Neuronal stem cell (in vitro differentiated cells): Measurements from ENCODE around the gene HTRA3.

Source experiments
- DNase-seq: peaks from one replicate; pipeline ENCODE4 v3.0.0-alpha.2; 2013; ENCODE audit warnings: low spot score
- H2AFZ ChIP-seq: one replicate; pipeline ENCODE4 v1.6.1; 2013; ENCODE audit warnings: mild to moderate bottlenecking, low read length, inconsistent platforms
- H2AK5ac ChIP-seq: 2 replicates; pipeline ENCODE4 v1.6.1; 2013; ENCODE audit warnings: low read depth, mild to moderate bottlenecking, inconsistent platforms, low read length, moderate library complexity, mixed read lengths
- H2BK120ac ChIP-seq: 2 replicates; pipeline ENCODE4 v1.6.1; 2013; ENCODE audit warnings: low read depth, mild to moderate bottlenecking, inconsistent platforms, low read length, moderate library complexity, mixed read lengths
- H2BK12ac ChIP-seq: one replicate; pipeline ENCODE4 v1.6.1; 2013; ENCODE audit warnings: low read length, inconsistent platforms
- H2BK15ac ChIP-seq: 2 replicates; pipeline ENCODE4 v1.6.1; 2013; ENCODE audit warnings: mild to moderate bottlenecking, low read length, inconsistent platforms, mixed read lengths
- H2BK5ac ChIP-seq: one replicate; pipeline ENCODE4 v1.6.1; 2013; ENCODE audit warnings: inconsistent platforms, mild to moderate bottlenecking, low read length, moderate library complexity
- H3K14ac ChIP-seq: one replicate; pipeline ENCODE4 v1.6.1; 2013; ENCODE audit warnings: low read length, inconsistent platforms
- H3K18ac ChIP-seq: 2 replicates; pipeline ENCODE4 v1.6.1; 2013; ENCODE audit warnings: low read length, inconsistent platforms
- H3K23ac ChIP-seq: 2 replicates; pipeline ENCODE4 v1.6.1; 2013; ENCODE audit warnings: low read depth, mild to moderate bottlenecking, mixed read lengths, low read length, inconsistent platforms; ENCODE audit not compliant: poor library complexity
- H3K27ac ChIP-seq: replicated peaks from 3 replicates; pipeline ENCODE4 v1.5.1; 2013; ENCODE audit warnings: low read length, inconsistent platforms
- H3K27me3 ChIP-seq, 3 experiments: 2 replicates each; pipeline ENCODE4 v1.6.1; 2013; ENCODE audit warnings: low read length in 3 of 3, mild to moderate bottlenecking in 2 of 3, inconsistent platforms in 1 of 3, low read depth in 1 of 3, mixed read lengths in 1 of 3, moderate library complexity in 1 of 3; ENCODE audit not compliant: control insufficient read depth in 3 of 3, insufficient read depth in 3 of 3
- H3K36me3 ChIP-seq, 2 donors: replicated peaks in 1 of 2; 2 replicates each; pipeline ENCODE4 v1.6.1; 2013; ENCODE audit warnings: low read length in 2 of 2; ENCODE audit not compliant: control insufficient read depth in 2 of 2, insufficient read depth in 2 of 2
- H3K4ac ChIP-seq: 2 replicates; pipeline ENCODE4 v1.6.1; 2013; ENCODE audit warnings: inconsistent platforms, mild to moderate bottlenecking, low read length, moderate library complexity
- H3K4me1 ChIP-seq, 2 donors: 1 replicate in 1 of 2; 2 replicates in 1 of 2; pipeline ENCODE4 v1.6.1; 2013; ENCODE audit warnings: low read length in 2 of 2, low read depth in 1 of 2; ENCODE audit not compliant: control insufficient read depth in 2 of 2, insufficient read depth in 1 of 2
- H3K4me2 ChIP-seq: one replicate; pipeline ENCODE4 v1.6.1; 2013; ENCODE audit warnings: mild to moderate bottlenecking, low read length, inconsistent platforms; ENCODE audit not compliant: insufficient read depth, poor library complexity, severe bottlenecking
- H3K4me3 ChIP-seq, 2 donors: 2 replicates each; pipeline ENCODE4 v1.5.1; 2013; ENCODE audit warnings: low read length in 2 of 2, mild to moderate bottlenecking in 2 of 2, inconsistent platforms in 1 of 2, moderate library complexity in 1 of 2
- H3K79me1 ChIP-seq: one replicate; pipeline ENCODE4 v1.6.1; 2013; ENCODE audit warnings: low read depth, mild to moderate bottlenecking, inconsistent platforms, low read length, moderate library complexity
- H3K9ac ChIP-seq: one replicate; pipeline ENCODE4 v1.6.1; 2013; ENCODE audit warnings: mild to moderate bottlenecking, low read depth, low read length, inconsistent platforms; ENCODE audit not compliant: poor library complexity
- H3K9me3 ChIP-seq, 2 donors: replicated peaks in 1 of 2; 2 replicates each; pipeline versions ENCODE3 to v1.6.1; 2013; ENCODE audit warnings: low read length in 2 of 2, mild to moderate bottlenecking in 2 of 2, inconsistent platforms in 1 of 2, low read depth in 1 of 2, mixed read lengths in 1 of 2, moderate library complexity in 1 of 2; ENCODE audit not compliant: control insufficient read depth in 2 of 2, insufficient read depth in 1 of 2
- H4K8ac ChIP-seq: one replicate; pipeline ENCODE4 v1.6.1; 2013; ENCODE audit warnings: low read depth, mild to moderate bottlenecking, inconsistent platforms, low read length, moderate library complexity
- H4K91ac ChIP-seq: one replicate; pipeline ENCODE4 v1.6.1; 2013; ENCODE audit warnings: low read length, low read depth, mild to moderate bottlenecking, inconsistent platforms; ENCODE audit not compliant: poor library complexity
- WGBS, 2 donors: extraction: QIAGEN DNeasy Blood & Tissue Kit; methylation state at CpG; one replicate each; pipeline ENCODE4 v1.1.7; 2013; ENCODE audit warnings: missing lambda C conversion rate in 2 of 2, mixed read lengths in 1 of 2; ENCODE audit not compliant: insufficient read length in 2 of 2, insufficient replicate concordance in 1 of 2; ENCODE audit errors: extremely low coverage in 2 of 2; 5-methylcytosine and 5-hydroxymethylcytosine counted together

The HTRA3 gene

DNA sequence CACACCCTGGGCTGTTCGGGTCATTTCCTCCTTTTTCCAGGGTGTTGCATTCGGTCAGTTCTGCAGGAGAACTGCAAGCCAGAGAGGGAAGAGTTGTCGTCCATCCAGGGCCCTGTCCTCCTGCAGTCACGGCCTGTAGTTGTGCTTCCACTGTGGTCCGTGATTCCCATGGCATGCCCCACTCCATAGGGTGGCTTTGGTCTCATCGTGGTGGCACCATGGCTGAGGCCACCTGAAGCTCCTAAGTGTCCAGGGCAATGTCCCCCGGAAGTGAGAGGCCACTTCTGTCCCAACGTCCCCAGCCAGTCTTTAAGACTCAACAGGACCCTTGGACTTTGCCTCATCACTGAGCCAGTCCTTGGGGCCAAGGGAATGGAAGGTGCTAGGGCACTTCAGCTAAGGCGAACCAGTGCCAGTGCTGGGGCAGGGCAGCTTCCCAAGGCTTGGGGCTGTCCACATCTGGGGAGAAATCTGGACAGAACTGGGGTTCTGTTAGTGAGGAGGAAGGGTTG lies 83.7 kb downstream of the HTRA3 start:
- Histone ChIP-seq H3K79me1 (no peaks in the 10 kb centered on the region), H3K4me2 (no peak overlapping the region), H3K23ac (no peak overlapping the region), H2BK5ac (peak overlapping the region; percentile 4), H2AFZ (no peak overlapping the region), H3K36me3 (no peaks in the 10 kb centered on the region), H2AK5ac (peak overlapping the region; percentile 35), H3K9ac (no peak overlapping the region), H3K27ac (no peak overlapping the region), H3K27me3 (no peaks in the 10 kb centered on the region), H2BK120ac (peak overlapping the region; percentile 24), H3K14ac (peak overlapping the region; percentile 59), H3K18ac (peak overlapping the region; percentile 67), H3K9me3 (no peaks in the 10 kb centered on the region), H3K4ac (no peak overlapping the region), H3K4me3 (no peak overlapping the region), H4K8ac (no peak overlapping the region), H2BK12ac (no peak overlapping the region), H3K4me1 (peaks cover 6 to 16% of the 10 kb centered on the region in 2 donors), H4K91ac (no peak overlapping the region), H2BK15ac (no peak overlapping the region)
- no CpG with 5 or more reads among the region's 9 CpGs for WGBS, 2 donors
- no peak for DNase-seq

DNA sequence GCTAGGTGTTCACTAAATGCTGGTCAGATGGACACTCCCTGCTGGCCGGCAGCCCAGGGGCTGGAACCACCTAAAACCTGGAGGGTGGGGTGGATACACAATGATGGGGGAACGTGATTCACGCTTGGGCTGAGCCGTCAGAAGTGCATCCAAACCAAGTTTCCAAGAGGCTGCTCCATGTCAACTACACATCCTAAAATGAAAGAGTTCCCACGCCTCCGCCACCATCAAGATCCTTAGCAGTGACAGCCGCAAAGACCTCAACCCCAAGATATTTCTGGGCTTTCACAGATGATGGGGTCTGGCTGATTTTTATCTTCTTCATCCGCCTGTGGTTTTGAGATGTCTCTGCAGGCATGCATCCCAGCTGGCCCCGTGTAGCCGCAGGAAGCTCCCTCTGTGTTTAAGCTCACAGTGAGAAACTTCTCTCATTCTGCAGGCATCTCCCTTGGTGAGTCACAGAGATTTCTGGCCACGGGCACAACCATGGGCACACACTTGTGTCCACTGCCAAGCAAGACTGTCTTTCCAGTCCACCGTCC lies 84.4 kb downstream of the HTRA3 start:
- DNase-seq = no peak
- Histone ChIP-seq H3K4me1 (peaks cover 6 to 16% of the 10 kb centered on the region in 2 donors), H3K4me3 (no peak overlapping the region), H3K4me2 (no peak overlapping the region), H3K36me3 (no peaks in the 10 kb centered on the region), H3K14ac (no peak overlapping the region), H4K91ac (no peak overlapping the region), H3K9me3 (no peaks in the 10 kb centered on the region), H3K18ac (no peak overlapping the region), H2BK120ac (no peak overlapping the region), H3K27me3 (no peaks in the 10 kb centered on the region), H3K27ac (no peak overlapping the region), H3K23ac (no peak overlapping the region), H2BK15ac (no peak overlapping the region), H2AK5ac (no peak overlapping the region), H2AFZ (no peak overlapping the region), H3K79me1 (no peaks in the 10 kb centered on the region), H2BK12ac (no peak overlapping the region), H3K4ac (no peak overlapping the region), H2BK5ac (no peak overlapping the region), H3K9ac (no peak overlapping the region), H4K8ac (no peak overlapping the region)
- no CpG with 5 or more reads among the region's 12 CpGs for WGBS, 2 donors

DNA sequence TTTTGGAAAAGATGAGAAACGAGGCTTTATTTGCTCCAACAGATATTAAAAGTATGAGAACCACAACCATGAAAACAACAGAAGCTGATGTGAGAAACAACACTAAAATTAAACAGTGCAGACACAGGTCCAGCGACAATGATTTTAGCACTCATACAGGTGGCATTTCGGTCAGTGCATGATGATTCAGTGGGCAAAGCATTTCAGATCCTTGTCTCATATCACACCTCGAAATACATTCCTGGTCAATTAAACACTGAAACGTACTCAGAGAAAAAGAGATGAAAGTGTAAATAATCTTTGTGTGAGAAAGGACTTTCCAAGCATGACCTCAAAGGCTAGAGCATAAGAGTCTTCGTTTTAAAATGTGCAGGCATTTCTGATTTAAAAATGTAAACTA lies 85.8 kb downstream of the HTRA3 start:
- H3K14ac ChIP-seq = no peak overlapping the region
- H3K4me3 ChIP-seq = no peak overlapping the region
- no peak overlapping the region for H3K27ac ChIP-seq
- no peak overlapping the region for H2BK5ac ChIP-seq
- no peak overlapping the region for H2AFZ ChIP-seq
- no peaks in the 10 kb centered on the region for H3K9me3 ChIP-seq
- H3K18ac ChIP-seq = no peak overlapping the region
- H3K4me1 ChIP-seq = peaks cover 6 to 16% of the 10 kb centered on the region in 2 donors
- H2BK12ac ChIP-seq = no peak overlapping the region
- DNase-seq = no peak
- H3K4me2 ChIP-seq = no peak overlapping the region
- no CpG with 5 or more reads among the region's 6 CpGs for WGBS, 2 donors
- H2BK120ac ChIP-seq = no peak overlapping the region
- H3K23ac ChIP-seq = no peak overlapping the region
- H2AK5ac ChIP-seq = no peak overlapping the region
- H3K36me3 ChIP-seq = no peaks in the 10 kb centered on the region
- H2BK15ac ChIP-seq = no peak overlapping the region
- H3K79me1 ChIP-seq = no peaks in the 10 kb centered on the region
- H3K4ac ChIP-seq = no peak overlapping the region
- H4K8ac ChIP-seq = no peak overlapping the region
- H4K91ac ChIP-seq = no peak overlapping the region
- no peak overlapping the region for H3K9ac ChIP-seq
- H3K27me3 ChIP-seq = no peaks in the 10 kb centered on the region

DNA sequence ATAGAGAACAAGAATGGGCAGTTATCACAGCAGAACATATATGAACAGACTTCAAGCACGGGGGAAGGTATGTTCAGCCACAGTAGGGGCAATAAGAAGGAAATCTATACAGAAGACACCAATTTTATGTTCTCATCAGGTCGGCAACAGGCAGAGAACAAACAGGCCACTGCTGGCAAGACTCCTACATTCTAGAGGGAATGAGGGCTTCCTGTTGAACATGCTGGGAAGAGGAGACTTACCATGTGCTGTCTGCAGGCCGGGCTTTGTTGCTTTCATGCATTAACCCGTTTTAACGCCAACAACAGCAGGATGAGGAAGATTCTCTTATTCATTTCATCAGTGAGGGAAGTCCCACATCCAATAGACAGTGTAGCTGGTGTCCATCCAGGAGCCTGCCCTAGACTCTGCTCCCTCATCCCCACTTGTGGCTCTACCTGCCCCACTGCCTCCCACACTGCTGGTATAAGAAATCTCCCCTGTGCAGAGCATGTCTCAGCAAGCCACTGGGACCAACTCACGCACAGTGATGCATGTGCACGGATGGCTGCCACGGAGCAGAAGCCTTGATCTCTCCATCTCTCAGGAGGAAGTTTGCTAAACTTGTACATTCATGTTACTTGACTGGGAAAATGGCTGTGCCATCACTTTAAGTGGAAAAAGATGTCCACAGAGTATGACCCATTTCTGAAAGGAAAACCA lies 86.5 kb downstream of the HTRA3 start:
- H3K27me3 ChIP-seq = no peaks in the 10 kb centered on the region
- H3K23ac ChIP-seq = no peak overlapping the region
- no peak overlapping the region for H4K8ac ChIP-seq
- no peaks in the 10 kb centered on the region for H3K36me3 ChIP-seq
- no peak overlapping the region for H2BK15ac ChIP-seq
- H2BK120ac ChIP-seq = no peak overlapping the region
- no peak overlapping the region for H2BK12ac ChIP-seq
- no peak overlapping the region for H3K4ac ChIP-seq
- no peak overlapping the region for H2AFZ ChIP-seq
- H3K4me3 ChIP-seq = no peak overlapping the region
- no peak overlapping the region for H3K9ac ChIP-seq
- H3K18ac ChIP-seq = no peak overlapping the region
- no peak for DNase-seq
- H4K91ac ChIP-seq = no peak overlapping the region
- no peaks in the 10 kb centered on the region for H3K9me3 ChIP-seq
- no peak overlapping the region for H3K27ac ChIP-seq
- H3K14ac ChIP-seq = no peak overlapping the region
- H2BK5ac ChIP-seq = no peak overlapping the region
- no peak overlapping the region for H3K4me2 ChIP-seq
- WGBS, 2 donors = no CpG with 5 or more reads among the region's 8 CpGs
- peaks cover 3 to 16% of the 10 kb centered on the region in 2 donors for H3K4me1 ChIP-seq
- H2AK5ac ChIP-seq = no peak overlapping the region
- H3K79me1 ChIP-seq = no peaks in the 10 kb centered on the region
